ENCODE measurements around the gene ARHGEF19.
"Not testable (repeated sequence)": the region's sequence is repeated elsewhere in the genome, so short reads cannot be mapped to it uniquely, and the experiment has no call there.

Gene ARHGEF19

DNA sequence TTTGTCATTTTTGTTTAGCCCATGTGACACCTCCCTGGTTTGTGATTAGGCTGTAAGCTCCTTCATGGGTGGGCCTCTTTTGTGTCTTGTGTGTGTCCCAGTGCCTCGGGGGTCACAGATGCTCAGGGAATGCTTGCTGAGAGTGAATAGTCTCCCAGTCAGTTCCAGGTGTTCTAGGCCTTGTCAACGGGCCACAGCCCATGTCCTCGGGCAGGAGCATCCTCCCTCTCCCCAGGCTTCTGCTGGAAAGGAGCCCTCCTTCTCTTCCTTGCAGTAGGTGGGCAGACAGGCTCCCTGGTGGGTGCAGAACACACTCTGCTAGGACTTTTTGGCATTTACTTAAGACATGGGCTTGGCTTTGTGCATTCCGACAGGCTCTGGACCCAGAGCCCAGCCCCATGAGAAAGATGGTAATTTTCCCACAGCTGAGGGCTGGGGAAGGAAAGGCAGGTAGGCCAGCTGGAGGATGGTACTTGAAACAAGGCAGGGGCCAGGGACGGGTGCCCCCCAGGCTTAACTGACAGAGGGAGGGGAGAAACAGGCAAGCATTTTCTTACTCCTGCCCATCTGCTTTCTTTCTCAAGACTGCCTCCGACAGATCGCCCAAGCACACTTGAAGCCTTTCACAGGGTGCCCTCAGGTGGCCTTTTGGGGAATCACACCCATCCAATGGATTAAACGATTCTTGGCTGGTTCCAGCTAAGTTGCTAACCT lies 31.6 kb upstream of the ARHGEF19 start:
- DNase-seq = peak; percentile 92

DNA sequence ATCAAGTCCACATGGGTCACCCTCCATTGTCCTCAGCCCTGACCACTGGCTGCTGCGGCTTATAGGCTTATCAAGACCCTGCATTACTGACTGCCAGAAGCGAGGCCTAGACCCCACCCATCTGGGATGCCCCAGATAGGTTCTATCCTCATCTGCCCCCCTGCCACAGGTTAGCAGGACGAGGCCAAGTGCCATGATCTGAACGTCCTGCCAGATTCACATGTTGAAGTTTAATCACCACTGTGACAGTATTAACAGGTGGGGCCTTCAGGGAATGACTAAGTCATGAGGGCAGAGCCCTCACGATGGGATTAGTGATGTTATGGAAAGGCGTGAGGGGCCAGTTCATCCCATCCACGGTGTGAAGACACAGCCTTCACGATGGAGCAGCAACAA lies 30.8 kb upstream of the ARHGEF19 start:
- peak; percentile 83 for DNase-seq

DNA sequence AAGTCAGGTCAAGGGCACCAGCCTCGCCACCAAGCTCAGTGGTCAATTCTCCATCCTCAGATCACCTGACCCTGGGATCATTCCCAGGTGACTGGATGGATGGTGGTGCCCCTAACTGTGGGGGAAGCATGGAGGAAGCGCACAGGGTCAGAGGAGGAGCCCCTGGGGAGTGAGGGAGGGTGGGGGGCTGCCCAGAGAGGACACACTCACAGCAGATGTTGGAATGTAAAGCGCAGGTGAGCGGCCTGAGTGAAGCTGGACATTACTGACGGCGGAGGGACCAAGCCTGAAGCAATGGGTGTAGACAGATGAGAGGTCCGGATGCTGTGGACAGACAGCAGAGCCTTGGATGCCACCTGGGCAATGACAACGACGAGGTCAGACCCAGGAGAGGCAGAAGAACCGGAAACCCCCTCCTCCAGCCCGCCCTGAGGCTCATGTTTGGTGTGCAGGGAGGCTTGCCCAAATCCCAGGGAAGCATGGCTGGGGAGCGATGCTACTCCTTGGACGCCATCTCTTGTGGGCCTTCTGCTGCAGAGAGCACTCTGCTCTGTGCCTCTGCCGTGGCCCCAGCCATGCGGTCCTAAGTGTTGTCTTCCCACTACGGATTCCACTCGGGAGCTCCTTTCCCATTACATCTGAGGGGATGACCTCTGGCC lies 30.2 kb upstream of the ARHGEF19 start:
- no peak for DNase-seq

GRCh38 chr1:16241221-16241708 lies 28.8 kb upstream of the ARHGEF19 start:
- no peak for DNase-seq

GRCh38 chr1:16239972-16240491 lies 27.6 kb upstream of the ARHGEF19 start:
- DNase-seq = no peak

DNA sequence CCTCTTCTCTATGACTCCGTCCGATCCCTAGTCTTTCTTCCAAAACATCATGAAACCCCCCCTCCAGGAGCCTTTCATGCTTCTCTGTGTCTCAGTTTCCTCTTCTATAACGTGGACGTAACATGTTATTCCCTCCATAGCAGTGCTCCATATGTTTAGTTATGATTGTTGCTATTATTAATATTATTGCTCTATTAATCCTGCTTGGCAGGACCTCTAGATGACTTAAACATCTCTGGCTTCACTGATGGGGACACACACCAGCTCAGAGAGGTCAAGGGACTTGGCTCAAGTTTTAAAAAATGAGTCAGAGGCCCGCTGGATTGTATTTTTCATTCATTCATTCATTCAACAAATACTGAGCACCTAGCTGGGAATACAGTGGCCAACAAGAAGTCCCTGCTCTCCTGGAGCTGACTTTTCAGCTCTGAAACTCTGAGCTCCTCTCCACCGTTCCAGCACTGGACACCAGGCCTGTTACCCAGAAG lies 24.9 kb upstream of the ARHGEF19 start:
- DNase-seq = no peak

- peak; percentile 92 for DNase-seq
These were observed 24.3 kb upstream of the ARHGEF19 start, which contains the start of gene CPLANE2 for GRCh38 chr1:16236511-16237342. Gene CPLANE2, minus strand, starts transcription at chr1:16237183. Its CDS starts 441 bp downstream, at chr1:16236742.

- DNase-seq = peak; percentile 90
These were observed 23.6 kb upstream of the ARHGEF19 start for GRCh38 chr1:16235944-16236510.

GRCh38 chr1:16235347-16235746 lies 22.9 kb upstream of the ARHGEF19 start:
- DNase-seq = no peak

GRCh38 chr1:16233431-16233830 lies 21.0 kb upstream of the ARHGEF19 start:
- no peak for DNase-seq

DNA sequence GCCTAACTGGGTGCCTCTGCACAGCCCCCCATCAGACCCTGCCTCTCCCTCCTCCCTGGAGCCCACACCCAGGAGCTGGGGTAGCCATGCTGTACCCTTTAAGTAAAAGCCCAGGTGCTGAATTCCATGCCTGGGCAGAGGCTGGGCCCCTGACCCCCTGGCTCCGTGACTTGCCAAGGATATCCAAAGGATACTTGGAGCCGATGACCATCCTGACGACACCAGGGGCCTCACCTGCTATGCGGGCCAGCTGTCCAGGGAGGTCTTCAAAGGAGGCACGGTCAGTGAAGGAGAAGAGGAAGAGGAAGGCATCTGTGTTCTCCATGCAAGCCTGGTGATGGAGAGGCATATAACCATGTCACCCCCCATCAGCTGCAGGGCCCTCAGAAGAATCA lies 19.9 kb upstream of the ARHGEF19 start:
- DNase-seq = no peak

GRCh38 chr1:16231331-16232315 lies 19.2 kb upstream of the ARHGEF19 start:
- peak; percentile 19 for DNase-seq

DNA sequence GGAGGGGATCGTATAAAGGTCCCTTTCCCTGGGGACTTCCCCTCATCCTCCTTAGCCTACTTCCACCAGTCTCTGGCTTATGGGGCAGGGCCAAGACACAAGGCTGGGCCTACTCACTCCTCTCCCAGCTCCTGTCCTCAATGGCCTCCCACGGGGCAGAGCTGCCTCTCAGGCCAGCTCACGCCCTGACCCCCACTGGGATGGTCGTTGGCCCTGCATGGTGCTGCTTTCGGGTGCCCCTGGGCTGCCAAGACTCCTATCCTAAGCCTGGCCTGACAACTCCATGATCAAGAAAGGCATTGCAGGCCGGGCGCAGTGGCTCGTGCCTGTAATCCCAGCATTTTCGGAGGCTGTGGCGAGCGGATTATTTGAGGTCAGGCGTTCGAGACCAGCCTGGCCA lies 18.3 kb upstream of the ARHGEF19 start:
- no peak for DNase-seq

DNA sequence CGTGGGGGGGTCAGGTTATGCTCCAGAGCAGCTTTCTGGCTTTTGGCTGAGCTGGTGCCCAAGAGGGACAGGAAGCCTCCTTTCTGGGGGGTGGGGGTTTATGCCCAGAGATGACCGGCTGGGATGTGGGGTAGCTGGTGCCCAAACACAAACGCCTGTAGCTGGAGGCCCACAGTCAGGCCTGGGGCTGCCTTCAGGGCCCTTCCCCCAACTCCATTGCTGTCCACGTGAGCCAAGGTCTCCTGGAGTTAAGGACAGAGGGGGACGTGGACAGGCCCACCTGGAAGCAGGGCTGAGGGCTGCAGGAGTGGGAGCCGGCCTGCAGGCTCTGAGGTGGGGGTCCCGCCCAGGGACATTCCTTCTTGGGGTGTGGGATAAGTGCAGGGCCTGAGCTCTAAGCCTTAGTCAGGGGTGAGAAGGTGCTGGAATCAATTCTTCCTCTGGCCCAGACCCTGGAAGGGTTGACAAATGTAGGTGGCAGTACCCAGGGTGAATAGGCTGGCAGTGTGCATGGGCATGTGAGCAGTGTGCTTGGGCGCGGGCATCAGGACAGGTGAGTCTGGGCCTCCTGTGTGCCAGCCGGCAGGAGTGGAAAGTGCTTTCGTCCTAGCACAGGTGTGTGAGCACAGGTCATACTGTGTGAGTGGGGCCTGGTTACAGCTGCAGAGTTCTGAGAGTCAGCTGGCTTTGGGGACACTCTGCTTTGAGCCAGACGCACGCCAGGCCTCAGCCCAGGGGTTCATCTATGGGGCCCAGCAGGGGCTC lies 17.7 kb upstream of the ARHGEF19 start:
- DNase-seq = no peak

- DNase-seq = peak; percentile 49
These were observed 14.2 kb upstream of the ARHGEF19 start for GRCh38 chr1:16226490-16227179.

GRCh38 chr1:16226129-16226489 lies 13.7 kb upstream of the ARHGEF19 start:
- no peak for DNase-seq

DNA sequence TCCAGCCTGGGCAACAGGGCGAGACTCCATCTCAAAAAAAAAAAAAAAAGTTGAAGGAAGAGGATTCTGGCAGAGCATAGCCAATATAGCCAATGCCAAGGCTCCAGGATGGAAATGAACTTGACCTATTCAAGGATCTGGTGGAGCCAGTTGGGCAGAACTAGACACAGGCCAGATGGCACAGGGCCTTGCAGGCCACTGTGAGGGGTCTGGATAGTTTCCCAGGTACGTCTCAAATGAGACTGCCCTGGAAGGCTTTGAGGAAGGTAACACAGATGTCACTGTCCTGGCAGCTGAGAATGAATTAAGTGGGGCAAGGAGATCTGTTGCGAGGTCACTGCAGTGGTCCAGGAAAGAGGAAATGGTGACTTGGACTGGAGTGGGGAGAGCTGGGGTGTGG lies 12.0 kb upstream of the ARHGEF19 start:
- no peak for DNase-seq

DNA sequence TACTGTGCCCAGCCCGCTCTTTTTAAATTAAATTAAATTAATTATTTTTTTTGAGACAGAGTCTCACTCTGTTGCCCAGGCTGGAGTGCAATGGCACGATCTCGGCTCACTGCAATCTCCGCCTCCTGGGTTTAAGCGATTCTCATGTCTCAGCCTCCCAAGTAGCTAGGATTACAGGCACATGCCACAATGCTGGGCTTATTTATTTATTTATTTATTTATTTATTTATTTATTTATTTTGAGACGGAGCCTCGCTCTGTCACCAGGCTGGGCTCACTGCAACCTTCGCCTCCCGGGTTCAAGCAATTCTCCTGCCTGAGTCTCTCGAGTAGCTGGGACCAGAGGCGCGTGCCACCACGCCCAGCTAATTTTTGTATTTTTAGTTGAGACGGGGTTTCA lies 10.3 kb upstream of the ARHGEF19 start:
- DNase-seq = not testable (repeated sequence)

- no peak for DNase-seq
These were observed 9.0 kb upstream of the ARHGEF19 start for GRCh38 chr1:16221499-16221898.

GRCh38 chr1:16219968-16220500 lies 7.6 kb upstream of the ARHGEF19 start:
- DNase-seq = no peak
